ENCODE results near the gene ZNF619.

ZNF619 gene

GRCh38 chr3:40534283-40534682 lies 57.4 kb downstream of the ZNF619 start:
- DNase-seq (ENCODE audit: low read depth) = no peak
